Esophagus muscularis mucosa (tissue), 4 donors: ENCODE data around the gene NPIPA2.
"Not testable (repeated sequence)": the region's sequence is repeated elsewhere in the genome, so short reads cannot be mapped to it uniquely, and the experiment has no call there.

Source experiments
- EP300 ChIP-seq: sonication (generic); formaldehyde crosslinking; IDR thresholded peaks from one replicate; pipeline ENCODE4 v1.6.1; 2017; ENCODE audit warnings: antibody characterized with exemption
- POLR2A ChIP-seq: fragments of 450-650 bp; IDR thresholded peaks from one replicate; pipeline ENCODE4 v1.6.1; 2017; ENCODE audit warnings: antibody characterized with exemption, moderate library complexity, mild to moderate bottlenecking, low read depth
- TF ChIP-seq, protein P1 (sequence below), 3 experiments: fragments of 200-600 bp in 2 of 3; fragments of 450-650 bp in 1 of 3; sonication (generic) in 2 of 3; IDR thresholded peaks; one replicate each; pipeline ENCODE4 v1.5.1; 2017 to 2019; ENCODE audit warnings: antibody characterized with exemption in 3 of 3, mild to moderate bottlenecking in 2 of 3, moderate library complexity in 1 of 3

DNA sequence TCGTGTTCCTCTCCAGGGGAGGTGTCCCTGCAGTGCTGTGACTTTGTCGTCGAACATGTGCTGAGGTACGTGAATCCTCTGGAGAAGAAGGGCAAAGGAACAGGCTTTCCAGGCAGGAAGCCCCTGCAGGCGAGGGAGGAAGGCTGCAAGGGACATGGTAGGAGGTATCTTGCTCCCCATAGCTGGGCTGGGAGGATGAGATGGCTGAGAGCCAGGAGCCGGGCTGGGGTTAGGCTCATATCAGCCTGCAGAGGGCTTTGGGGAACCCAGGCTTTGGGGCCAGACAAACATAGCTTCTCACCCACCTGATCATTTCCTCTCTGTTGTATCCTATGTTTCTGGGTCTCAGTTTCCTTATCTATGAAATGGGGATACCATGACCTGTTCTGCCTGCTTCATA is 34.4 kb downstream of the NPIPA2 start:
- TF ChIP-seq, protein P1, sequence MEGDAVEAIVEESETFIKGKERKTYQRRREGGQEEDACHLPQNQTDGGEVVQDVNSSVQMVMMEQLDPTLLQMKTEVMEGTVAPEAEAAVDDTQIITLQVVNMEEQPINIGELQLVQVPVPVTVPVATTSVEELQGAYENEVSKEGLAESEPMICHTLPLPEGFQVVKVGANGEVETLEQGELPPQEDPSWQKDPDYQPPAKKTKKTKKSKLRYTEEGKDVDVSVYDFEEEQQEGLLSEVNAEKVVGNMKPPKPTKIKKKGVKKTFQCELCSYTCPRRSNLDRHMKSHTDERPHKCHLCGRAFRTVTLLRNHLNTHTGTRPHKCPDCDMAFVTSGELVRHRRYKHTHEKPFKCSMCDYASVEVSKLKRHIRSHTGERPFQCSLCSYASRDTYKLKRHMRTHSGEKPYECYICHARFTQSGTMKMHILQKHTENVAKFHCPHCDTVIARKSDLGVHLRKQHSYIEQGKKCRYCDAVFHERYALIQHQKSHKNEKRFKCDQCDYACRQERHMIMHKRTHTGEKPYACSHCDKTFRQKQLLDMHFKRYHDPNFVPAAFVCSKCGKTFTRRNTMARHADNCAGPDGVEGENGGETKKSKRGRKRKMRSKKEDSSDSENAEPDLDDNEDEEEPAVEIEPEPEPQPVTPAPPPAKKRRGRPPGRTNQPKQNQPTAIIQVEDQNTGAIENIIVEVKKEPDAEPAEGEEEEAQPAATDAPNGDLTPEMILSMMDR (IDR thresholded peaks at IDR 0.05) = not testable (repeated sequence)
- TF ChIP-seq POLR2A, EP300: not testable (repeated sequence)
